Stimulated activated CD4-positive, alpha-beta T cell treated with anti-CD3 and anti-CD28 coated beads, Interleukin-12 subunit alpha, Interleukin-12 subunit beta, amount 100 ng/mL, for 4 hours (primary cell): Measurements from ENCODE around the gene CBX2.

Experiments
- DNase-seq: peaks from one replicate; pipeline ENCODE4 v3.0.0-alpha.2; 2020

The CBX2 gene

GRCh38 chr17:79814127-79814973 is 36.4 kb downstream of the CBX2 start:
- no peak for DNase-seq

- no peak for DNase-seq
Measured at GRCh38 chr17:79814974-79815835, 37.3 kb downstream of the CBX2 start.

GRCh38 chr17:79815836-79816461 is 38.0 kb downstream of the CBX2 start:
- DNase-seq: no peak

- no peak for DNase-seq
Measured at GRCh38 chr17:79818026-79818758, 40.2 kb downstream of the CBX2 start.

GRCh38 chr17:79819085-79819484 is 41.1 kb downstream of the CBX2 start:
- no peak for DNase-seq

- DNase-seq: no peak
Measured at GRCh38 chr17:79819534-79820276, 41.8 kb downstream of the CBX2 start.

GRCh38 chr17:79820959-79821330 is 43.0 kb downstream of the CBX2 start:
- no peak for DNase-seq

- no peak for DNase-seq
Measured at GRCh38 chr17:79821331-79822095, 43.6 kb downstream of the CBX2 start.

- no peak for DNase-seq
Measured at GRCh38 chr17:79822583-79823124, 44.7 kb downstream of the CBX2 start.

- no peak for DNase-seq
Measured at GRCh38 chr17:79824234-79824633, 46.3 kb downstream of the CBX2 start.

GRCh38 chr17:79824893-79825579 is 47.1 kb downstream of the CBX2 start:
- DNase-seq: no peak

GRCh38 chr17:79825580-79825921 is 47.6 kb downstream of the CBX2 start:
- no peak for DNase-seq

GRCh38 chr17:79826204-79826680 is 48.3 kb downstream of the CBX2 start:
- DNase-seq: no peak

- no peak for DNase-seq
Measured at GRCh38 chr17:79826841-79827578, 49.1 kb downstream of the CBX2 start.

- no peak for DNase-seq
Measured at GRCh38 chr17:79829004-79829403, 51.1 kb downstream of the CBX2 start.

GRCh38 chr17:79829457-79829856 is 51.5 kb downstream of the CBX2 start:
- DNase-seq: no peak

- no peak for DNase-seq
Measured at GRCh38 chr17:79830303-79830702, 52.4 kb downstream of the CBX2 start.

GRCh38 chr17:79830763-79831264 is 52.9 kb downstream of the CBX2 start:
- no peak for DNase-seq
